Measurements from ENCODE around the gene PDE4B.

Gene PDE4B

GRCh38 chr1:66143651-66144050 lies 351.0 kb downstream of the PDE4B start:
- no peak for DNase-seq

DNA sequence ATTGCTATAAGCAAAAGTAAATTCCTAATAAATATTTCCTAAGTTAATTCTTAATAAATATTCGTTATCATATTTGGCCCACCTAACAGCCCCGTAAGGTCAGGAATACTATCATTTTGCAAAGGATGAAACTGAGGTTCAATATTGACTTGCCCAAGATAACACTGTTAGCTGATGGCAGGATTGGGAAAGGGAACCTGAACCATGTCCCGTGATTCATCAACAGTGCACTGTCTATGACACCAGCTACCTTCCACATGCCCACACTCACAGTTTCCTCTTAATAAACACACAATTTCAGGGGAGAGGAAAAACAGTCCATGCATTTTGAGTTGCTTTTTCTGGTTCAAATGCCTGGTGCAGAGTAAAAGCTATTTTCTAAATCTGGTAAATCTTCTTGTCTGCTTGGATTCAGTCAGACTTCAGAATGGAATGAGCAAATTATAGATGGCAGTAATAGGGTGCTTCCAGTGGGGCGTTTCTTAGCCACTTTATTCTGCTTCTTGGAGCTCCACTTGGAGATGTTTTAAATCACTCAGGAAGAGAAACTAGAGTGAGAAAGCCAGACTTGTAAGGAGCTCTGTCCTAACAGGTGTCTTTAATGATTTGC lies 354.6 kb downstream of the PDE4B start:
- no peak for DNase-seq

- DNase-seq = no peak
Measured at GRCh38 chr1:66152034-66152433, 359.3 kb downstream of the PDE4B start.

DNA sequence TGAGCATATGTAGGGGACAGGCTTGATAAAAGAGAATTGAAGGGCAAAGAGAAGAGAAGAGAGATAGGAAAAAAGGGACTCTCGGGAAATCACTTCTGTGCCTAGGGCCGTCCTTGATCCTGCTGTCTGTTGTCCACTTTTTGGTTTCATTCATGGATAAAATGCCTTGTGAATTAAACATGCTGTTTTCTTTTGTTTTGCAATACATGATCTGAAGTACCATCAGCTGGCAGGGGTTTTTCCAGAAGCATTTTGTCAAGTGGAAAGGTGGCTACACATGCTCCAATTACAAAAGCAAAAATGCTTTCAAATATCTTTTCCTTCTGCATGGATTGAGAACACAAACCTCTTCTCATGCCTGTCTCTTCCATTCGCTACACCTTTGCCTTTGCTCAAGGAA lies 361.7 kb downstream of the PDE4B start:
- DNase-seq = no peak

DNA sequence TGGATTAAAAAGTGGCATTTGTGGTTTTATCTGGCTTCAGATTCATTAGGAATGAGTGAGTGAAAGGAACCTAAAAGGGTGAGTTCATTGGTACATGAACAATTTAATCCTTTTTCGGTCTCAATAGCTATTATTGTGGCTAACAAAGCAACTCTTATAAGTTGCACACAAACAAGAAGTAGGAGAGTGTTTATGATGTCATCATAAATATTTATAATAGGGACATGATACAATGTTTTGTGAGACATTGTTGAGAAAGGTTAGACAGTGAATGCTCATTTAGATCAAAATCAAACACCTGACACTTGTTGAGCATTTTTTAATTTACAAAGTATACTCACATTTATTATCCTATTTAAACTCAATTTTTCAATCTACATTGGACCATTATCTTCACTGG lies 363.4 kb downstream of the PDE4B start:
- DNase-seq = no peak

- DNase-seq = no peak
Measured at GRCh38 chr1:66159800-66160199, 367.1 kb downstream of the PDE4B start.

DNA sequence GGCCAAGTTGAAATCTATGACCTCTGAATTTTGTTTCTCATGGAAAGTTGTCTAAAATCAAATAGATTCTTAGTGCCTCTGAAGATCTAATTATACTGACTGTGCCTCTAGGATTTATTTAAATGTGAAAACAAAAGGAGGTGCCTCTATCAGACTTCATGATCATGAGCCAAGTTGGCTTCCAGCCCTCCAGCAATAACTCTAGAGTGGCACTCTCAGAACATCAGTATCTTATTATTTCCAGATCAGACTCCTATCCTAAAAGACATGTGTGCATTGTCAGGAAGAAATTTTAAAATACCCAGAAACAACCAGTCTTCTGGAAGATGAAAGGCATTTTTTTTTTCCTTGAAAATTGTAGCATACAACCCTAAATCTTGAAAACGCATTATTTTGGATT lies 368.0 kb downstream of the PDE4B start:
- DNase-seq = no peak

DNA sequence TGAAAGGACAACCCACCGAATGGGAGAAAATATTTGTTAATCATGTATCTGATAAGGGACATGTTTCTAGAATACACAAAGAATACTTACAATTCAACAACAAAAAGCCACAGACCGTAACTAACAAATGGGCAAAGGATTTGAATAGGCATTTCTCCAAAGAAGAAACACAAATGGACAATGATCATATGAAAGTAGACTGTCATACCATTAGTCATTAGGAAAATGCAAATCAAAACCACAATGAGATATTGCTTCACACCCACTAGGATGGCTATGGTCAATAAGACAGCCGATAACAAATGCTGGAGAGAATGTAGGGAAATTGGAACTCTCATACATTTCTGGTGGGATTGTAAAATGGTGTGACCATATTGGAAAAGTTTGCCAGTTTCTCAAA lies 374.1 kb downstream of the PDE4B start:
- DNase-seq = no peak

DNA sequence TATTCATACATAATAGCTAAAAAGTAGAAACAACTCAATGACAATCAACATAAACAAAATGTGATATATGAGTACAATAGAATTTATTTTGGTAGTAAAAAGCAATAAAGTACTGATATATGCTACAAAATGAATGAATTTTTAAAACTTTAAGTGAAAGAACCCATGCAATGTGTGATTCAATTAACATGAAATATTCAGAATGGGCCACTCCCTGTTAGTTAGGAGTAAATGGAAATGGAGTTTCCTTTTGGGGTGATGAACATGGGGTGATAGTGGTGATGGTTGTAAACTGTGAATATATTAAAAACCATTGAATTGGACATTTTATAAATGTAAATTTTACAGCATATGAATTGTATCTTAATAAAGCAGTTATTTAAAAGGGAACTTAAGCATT lies 374.6 kb downstream of the PDE4B start:
- no peak for DNase-seq

DNA sequence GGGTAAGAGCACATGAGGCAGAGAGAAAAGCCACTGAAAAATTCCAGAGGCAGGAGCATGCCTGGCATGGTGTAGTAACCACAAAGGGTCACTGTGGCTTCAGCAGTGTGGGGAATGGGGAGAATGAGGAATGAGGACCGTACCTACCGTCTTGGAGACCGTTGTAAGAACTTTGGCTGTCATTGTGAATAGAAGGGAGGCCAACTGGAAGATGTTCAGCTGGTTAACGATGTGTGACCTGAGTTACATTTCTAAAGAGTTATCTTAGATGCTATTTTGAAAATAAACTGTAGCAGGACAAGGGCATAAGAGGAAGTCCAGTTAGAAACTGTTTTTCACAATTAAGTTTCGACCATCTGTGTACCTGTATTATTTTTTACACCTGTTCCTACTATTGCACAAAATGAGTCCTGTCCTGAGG lies 375.8 kb downstream of the PDE4B start:
- no peak for DNase-seq

DNA sequence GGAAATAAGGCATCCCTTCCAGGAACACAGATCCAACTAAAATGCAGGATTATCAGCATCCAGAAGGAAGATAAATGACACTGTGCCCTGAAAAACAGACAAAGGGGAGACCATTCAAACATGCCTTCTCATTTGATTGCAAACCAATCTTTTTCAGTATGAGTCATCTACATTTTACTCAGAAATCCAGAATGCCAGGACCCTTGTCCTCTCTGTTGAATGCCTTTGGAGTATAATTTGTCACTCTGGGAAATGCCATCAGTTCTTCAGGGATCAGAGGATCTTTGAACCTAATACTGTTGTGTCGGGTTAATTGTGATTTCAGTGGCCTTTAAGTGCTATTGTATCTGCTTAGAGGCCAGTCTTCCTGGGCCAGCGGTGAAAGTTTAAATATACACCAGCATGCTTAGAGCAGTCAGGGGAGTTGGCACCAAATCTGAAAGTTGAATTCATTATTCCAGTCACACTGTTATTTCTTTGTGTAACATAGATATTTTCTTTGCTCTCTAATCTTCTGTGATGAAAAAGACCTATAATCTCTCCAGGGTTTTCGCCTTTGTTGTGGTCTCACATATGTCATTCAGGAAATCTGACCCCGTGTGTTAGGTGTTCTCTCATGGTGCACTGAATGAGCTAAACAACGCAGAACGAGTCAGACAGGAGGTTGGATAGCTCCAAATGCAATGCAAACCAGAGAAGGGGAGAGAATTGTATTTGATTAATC lies 376.4 kb downstream of the PDE4B start:
- DNase-seq = no peak

DNA sequence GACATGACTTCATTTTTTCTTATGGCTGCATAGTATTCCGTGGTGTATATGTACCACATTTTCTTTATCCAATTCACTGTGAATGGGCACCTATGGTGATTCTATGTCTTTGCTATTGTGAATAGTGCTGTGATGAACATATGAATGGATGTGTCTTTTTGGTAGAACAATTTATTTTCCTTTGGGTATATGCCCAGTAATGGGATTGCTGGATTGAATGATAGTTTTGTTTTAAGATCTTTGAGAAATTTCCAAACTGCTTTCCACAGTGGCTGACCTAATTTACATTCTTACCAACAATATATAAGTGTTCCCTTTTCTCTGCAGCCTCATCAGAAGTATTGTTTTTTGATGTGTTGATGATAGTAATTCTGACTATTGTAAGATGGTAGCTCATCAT lies 379.6 kb downstream of the PDE4B start:
- DNase-seq = no peak

- DNase-seq = no peak
Measured at GRCh38 chr1:66175098-66175497, 382.4 kb downstream of the PDE4B start.

DNA sequence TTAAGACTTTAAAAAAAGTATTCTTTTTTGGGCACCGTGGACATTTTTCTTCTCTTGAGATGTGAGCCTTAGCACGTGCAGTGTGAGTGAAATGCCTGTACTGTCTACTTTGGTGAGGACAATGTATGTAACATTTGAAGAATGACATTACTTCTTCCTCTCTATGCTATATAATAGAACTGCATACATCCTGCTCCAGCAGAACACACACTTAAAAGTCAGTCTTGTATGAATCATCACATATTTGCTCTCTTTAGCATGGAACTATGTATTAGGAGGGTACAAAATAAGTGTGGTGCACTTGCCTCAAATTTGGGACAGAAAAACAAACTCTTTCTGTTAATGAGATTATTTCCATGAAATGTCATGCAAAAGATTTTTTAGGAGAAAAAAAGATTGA lies 382.9 kb downstream of the PDE4B start:
- no peak for DNase-seq

DNA sequence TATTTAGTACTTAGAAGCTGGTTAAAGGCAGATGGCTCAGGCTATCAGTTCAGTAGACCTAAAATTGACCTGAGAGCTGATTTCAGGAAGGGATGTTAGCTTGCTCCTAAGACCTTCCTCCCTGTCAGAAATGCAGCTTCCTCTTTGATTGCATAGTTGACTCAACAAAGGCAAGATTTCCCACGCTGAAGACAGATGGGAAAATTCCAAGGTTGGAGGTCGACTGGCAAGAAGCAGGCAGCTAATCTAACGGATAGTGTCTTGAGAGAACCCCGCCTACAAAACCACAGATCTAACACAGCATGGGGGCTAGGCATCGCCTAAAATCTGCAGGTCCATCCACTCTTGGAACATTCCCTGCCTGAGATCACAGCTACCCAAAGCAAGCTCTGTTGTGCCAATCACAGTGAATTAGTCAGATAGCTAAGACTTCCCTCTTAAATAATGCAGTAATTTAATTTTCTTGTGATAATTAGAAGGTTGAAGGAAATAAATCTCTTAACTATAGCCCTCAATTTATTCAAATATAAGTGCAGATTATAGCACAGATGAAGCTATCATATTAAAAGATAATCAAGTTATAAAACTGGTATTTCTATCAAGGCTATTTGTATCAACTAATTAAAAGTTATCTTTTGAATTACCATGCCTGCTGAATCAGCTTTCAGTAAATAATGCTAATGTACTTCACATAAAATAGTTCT lies 383.5 kb downstream of the PDE4B start:
- DNase-seq = no peak

DNA sequence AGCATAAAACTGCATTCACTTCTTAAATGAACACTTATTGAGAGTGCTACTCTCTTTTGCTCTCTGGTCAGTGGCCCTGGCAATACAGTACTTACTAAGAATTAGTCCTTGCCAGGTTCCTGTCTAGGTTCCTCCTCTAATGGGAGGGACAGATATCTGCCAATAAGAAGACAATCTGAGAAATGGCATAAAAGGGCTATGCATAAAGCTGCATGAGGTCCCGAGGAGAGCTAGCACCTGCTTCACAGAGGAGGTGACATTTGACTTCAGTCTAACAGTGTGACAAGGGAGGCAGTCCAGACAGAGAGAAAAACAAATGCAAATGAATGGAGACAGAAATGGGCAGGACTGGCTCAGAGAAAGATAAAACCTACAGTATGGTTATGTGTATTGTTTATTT lies 384.1 kb downstream of the PDE4B start:
- DNase-seq = no peak

DNA sequence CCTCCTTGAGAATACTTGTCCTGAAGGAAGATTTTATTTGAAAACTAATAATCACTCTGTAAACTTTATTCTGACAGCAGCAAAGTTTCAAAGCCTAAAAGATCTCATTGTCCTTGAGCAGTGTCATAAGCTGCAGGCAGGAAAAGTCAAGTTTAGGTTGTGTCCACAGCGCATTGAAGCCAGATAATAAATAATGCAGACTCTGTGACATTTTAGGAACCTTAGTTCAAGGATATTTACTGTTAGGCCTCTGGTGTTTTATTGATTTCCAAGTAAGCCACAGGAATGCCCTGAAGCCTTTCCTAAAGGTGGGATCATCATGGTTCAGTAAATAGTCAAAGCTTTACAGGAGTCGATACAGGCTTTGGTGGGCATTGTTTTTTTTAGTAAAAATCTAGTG lies 384.8 kb downstream of the PDE4B start:
- no peak for DNase-seq

DNA sequence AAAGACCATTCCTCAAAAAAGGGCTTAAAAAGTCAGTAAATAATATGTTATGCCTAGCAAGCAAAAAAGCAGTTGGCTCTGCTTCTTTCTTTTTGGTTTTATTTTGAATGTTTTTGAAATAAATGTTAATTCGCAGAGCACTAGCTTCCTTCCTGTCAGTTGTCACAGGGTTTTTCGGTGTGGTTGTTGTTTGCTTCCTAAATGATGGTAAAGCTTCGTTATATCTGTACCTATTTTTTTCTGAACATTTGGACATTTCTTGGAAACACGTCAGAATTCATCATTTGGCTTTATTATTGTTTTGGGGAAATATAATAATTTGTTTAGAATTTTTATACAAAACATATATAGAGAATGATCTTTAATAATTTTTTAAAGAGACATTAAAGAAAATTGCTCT lies 389.3 kb downstream of the PDE4B start:
- DNase-seq = no peak

- peak; percentile 5 to 9 for DNase-seq
Measured at GRCh38 chr1:66182551-66183178, 390.0 kb downstream of the PDE4B start.

- no peak for DNase-seq
Measured at GRCh38 chr1:66183400-66183799, 390.7 kb downstream of the PDE4B start.

GRCh38 chr1:66197120-66197519 lies 404.4 kb downstream of the PDE4B start:
- DNase-seq = no peak

- no peak for DNase-seq
Measured at GRCh38 chr1:66197785-66198184, 405.1 kb downstream of the PDE4B start.

GRCh38 chr1:66206563-66207144 lies 414.0 kb downstream of the PDE4B start:
- no peak for DNase-seq

DNA sequence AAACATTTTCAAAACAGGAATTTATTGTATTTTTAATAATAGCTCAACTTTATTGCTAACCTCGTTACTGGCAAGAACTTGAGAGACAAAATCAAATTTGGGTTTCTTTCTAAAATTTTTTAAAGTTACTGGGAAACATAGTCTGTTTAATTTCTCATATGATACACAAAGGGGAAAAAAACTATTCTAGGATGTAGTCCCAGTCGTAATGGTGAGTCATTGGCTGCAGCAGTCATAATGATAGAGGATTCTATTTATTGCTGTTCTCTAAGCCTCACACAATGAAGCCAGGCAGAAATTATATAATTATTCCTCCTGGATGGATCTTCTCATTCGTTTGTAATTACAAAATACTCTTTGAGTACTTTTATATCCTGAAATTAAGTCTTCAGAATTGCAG lies 414.8 kb downstream of the PDE4B start:
- no peak for DNase-seq

Measured in stimulated activated CD4-positive, alpha-beta T cell treated with anti-CD3 and anti-CD28 coated beads, Interleukin-2, amount 100 ng/mL, for 48 hours (primary cell).